Brain microvascular endothelial cell (primary cell): ENCODE results near the gene LHFPL4.
"Not testable (repeated sequence)": the region's sequence is repeated elsewhere in the genome, so short reads cannot be mapped to it uniquely, and the experiment has no call there.

Source experiments
- DNase-seq: peaks from one replicate; pipeline ENCODE4 v3.0.0-alpha.2; 2020
- H3K27ac ChIP-seq: fragments of 250-450 bp; sonication (Bioruptor Pico); 2 replicates; pipeline ENCODE4 v1.5.1; 2020; ENCODE audit warnings: mild to moderate bottlenecking, moderate library complexity
- H3K27me3 ChIP-seq: fragments of 250-450 bp; sonication (Bioruptor Pico); replicated peaks from 2 replicates; pipeline ENCODE4 v1.5.1; 2020; ENCODE audit warnings: mild to moderate bottlenecking
- H3K36me3 ChIP-seq: fragments of 250-450 bp; sonication (Bioruptor Pico); replicated peaks from 2 replicates; pipeline ENCODE4 v1.5.1; 2020; ENCODE audit warnings: mild to moderate bottlenecking
- H3K4me3 ChIP-seq: 2 replicates; pipeline ENCODE4 v1.5.1; 2011; ENCODE audit warnings: low read depth, mild to moderate bottlenecking, control low read depth, low read length, moderate library complexity
- in situ Hi-C: cut with HindIII; loops from 2 replicates; pipeline ENCODE4 v1.10.0; 2017; ENCODE audit warnings: low sequenced_read_pairs, low pct_ligation_motif_present
- TF ChIP-seq, protein P1 (sequence below): IDR thresholded peaks from 2 replicates; pipeline ENCODE4 v1.5.1; 2011; ENCODE audit warnings: low read depth, mild to moderate bottlenecking, moderate library complexity, low read length, control low read depth, inconsistent platforms; ENCODE audit errors: missing control alignments

Gene LHFPL4

DNA sequence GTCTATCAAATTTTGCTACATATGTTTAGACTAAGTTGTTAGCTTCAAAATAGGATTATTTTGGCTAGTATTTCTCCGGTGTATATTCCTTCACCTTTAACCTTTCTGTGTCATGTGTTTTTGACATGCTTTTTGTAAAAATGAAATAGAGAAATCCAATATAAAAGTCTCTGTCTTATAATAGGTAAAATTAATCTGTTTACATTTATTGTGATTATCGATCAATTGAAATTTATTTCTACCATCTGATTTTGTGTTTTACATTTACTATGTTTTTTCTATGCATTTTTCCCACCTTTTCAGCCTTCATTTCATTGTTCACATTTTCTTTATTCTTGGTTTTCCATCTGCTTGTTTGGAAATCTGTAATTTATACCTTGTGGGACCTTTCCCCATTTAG lies 11.7 kb upstream of the LHFPL4 start:
- Histone ChIP-seq H3K27me3 (no peaks in the 10 kb centered on the region), H3K36me3 (no peaks in the 10 kb centered on the region), H3K27ac (no peak overlapping the region), H3K4me3 (no peak overlapping the region)
- no peak for DNase-seq
- TF ChIP-seq, protein P1, sequence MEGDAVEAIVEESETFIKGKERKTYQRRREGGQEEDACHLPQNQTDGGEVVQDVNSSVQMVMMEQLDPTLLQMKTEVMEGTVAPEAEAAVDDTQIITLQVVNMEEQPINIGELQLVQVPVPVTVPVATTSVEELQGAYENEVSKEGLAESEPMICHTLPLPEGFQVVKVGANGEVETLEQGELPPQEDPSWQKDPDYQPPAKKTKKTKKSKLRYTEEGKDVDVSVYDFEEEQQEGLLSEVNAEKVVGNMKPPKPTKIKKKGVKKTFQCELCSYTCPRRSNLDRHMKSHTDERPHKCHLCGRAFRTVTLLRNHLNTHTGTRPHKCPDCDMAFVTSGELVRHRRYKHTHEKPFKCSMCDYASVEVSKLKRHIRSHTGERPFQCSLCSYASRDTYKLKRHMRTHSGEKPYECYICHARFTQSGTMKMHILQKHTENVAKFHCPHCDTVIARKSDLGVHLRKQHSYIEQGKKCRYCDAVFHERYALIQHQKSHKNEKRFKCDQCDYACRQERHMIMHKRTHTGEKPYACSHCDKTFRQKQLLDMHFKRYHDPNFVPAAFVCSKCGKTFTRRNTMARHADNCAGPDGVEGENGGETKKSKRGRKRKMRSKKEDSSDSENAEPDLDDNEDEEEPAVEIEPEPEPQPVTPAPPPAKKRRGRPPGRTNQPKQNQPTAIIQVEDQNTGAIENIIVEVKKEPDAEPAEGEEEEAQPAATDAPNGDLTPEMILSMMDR = no peak
- in situ Hi-C loops = no loop called here

DNA sequence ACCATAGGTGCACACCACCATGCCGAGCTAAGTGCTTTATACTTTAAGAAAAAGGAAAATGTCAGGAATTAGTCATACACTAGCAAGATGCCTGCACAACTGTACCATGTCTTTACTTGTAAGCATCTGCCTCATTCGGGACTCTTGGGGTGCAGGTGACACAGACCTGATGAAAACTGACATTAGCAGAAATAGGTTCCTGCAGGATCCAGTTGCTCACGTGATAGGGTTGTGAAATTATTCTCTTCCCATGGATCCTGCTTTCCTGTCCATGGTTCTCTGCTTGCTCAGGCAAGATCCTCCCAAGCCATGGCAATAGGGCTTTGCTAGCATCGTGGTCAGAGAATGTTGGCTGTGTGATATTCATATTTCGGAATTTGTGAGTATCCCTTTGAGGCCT lies 10.2 kb upstream of the LHFPL4 start:
- Histone ChIP-seq H3K27me3 (no peaks in the 10 kb centered on the region), H3K27ac (no peak overlapping the region), H3K36me3 (no peaks in the 10 kb centered on the region), H3K4me3 (no peak overlapping the region)
- DNase-seq = no peak
- in situ Hi-C loops = no loop called here
- TF ChIP-seq, protein P1 = no peak

DNA sequence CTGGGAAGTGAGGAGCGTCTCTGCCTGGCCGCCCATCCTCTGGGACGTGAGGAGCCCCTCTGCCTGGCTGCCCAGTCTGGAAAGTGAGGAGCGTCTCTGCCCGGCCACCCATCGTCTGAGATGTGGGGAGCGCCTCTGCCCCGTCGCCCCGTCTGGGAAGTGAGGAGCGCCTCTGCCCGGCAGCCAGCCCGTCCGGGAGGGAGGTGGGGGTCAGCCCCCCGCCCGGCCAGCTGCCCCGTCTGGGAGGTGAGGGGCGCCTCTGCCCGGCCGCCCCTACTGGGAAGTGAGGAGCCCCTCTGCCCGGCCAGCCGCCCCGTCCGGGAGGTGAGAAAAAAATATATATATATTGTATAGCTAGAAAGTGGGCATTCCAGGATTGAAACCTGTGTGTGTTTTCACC lies 6.4 kb upstream of the LHFPL4 start:
- H3K27ac ChIP-seq, H3K4me3 ChIP-seq, DNase-seq, in situ Hi-C loops, H3K27me3 ChIP-seq, H3K36me3 ChIP-seq: not testable (repeated sequence)

DNA sequence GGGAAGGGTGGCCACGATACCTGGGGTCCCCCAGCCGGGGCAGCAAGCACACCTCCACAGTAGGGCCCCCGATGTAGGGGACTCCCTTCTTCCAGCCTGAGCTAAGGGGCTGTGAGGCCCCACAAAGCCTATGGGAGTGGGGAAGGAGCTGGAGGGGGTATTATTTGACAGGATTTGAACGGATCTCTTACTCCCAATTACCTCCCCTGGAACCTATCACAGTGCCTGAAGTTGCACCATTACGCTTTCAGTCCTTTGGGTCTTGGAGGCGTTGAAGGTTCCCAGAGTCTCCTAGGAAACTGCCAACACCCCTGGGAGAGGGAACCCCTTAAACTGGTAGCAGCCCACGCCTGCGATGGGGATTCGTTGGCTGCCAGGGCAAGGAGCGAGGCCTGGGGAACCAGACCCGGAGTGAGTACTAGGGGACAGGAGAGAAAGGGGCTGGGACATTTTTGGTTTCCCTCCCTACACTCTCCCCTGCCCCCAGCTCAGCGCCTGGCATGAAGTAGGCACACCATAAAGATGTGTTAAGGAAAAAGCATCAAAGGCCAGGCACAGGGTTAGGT lies 409 bp upstream of the LHFPL4 start:
- in situ Hi-C loops = no loop called here

DNA sequence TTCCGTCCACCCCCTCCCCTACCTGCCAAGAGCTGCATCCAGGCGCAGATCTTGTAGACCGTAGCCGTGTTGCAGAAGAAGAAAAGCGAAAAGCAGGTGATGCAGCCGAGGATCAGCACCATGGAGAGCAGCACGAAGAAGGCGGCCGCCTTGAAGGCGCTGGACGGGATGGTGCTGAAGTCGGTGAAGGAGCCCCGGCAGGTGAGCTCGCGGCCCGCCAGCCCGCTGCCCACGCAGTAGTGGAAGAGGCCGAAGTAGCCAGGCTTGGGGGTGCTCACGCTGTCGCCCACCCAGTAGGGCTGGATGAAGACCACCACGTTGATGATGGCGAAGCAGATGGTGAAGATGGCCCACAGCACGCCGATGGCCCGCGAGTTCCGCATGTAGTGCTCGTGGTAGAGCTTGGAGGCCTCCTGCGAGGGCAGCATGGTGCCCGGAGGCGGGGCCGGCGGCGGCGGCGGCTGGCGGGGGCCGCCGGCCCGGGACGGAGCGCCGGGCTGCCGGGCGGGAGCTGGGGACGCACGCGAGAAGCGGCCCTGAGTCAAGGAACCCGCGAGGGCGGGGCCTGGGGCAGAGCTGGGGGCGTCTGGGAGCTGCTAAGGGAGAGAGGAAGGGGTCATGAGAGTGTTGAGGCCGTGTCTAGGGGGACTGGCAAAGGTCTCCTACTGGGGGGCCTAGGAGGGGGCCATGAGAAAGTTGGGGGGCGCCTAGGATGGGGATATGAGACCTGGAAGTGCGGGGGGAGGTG lies 1.2 kb downstream of the LHFPL4 start:
- H3K27me3 ChIP-seq = peaks cover 23% of the 10 kb centered on the region
- in situ Hi-C loops = no loop called here

More for the DNA sequence above, 409 bp upstream of the LHFPL4 start:
- no peak for DNase-seq
- Histone ChIP-seq H3K36me3 (no peaks in the 10 kb centered on the region), H3K27ac (no peak overlapping the region), H3K4me3 (no peak overlapping the region), H3K27me3 (peaks cover 23% of the 10 kb centered on the region)
- TF ChIP-seq, protein P1 = no peak

DNA sequence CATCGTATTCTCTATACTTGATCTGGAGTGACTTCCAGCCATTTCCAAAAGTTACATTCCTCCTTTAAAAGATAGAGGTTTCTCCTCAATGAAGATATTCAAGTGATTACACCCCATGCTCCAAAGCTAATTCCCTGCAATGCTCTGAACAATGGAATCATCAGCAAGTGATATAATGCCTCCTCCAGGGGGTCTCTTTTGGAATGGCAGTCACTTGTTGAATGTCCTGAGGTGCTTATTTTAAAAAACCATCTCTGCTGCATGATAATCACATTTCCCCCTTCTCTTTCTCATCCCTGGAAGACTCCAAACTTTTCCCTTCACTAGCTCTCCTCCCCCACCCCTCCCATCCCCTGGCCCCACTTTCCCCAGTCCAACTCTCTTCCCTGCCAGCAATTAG lies 2.6 kb downstream of the LHFPL4 start:
- DNase-seq = no peak
- in situ Hi-C loops = no loop called here
- no peak overlapping the region for H3K27ac ChIP-seq
- no peaks in the 10 kb centered on the region for H3K36me3 ChIP-seq
- H3K4me3 ChIP-seq = no peak overlapping the region
- H3K27me3 ChIP-seq = peaks cover 23% of the 10 kb centered on the region
- TF ChIP-seq, protein P1 = no peak

More for the DNA sequence above, 1.2 kb downstream of the LHFPL4 start:
- no peaks in the 10 kb centered on the region for H3K36me3 ChIP-seq
- DNase-seq = peak; percentile 44
- H3K4me3 ChIP-seq = no peak overlapping the region
- no peak overlapping the region for H3K27ac ChIP-seq
- TF ChIP-seq, protein P1 = no peak
